Effector memory CD8-positive, alpha-beta T cell (primary cell): Measurements from ENCODE around the gene ARHGEF39.
A peak's percentile ranks its signal among the peaks of the same experiment; 100 is the strongest.

Experiments
- ATAC-seq: fragments of 150-1000 bp; cut with Tn5 transposase; replicated peaks from 2 replicates; pipeline ENCODE4 v1.10.0; 2021; ENCODE audit warnings: mild to moderate bottlenecking, moderate library complexity
- DNase-seq, 3 experiments: peaks; one replicate each; pipeline ENCODE4 v3.0.0; 2021
- H3K27ac Mint-ChIP-seq, 2 donors: one replicate each; pipeline ENCODE4 v1.8.0; 2022; ENCODE audit warnings: mild to moderate bottlenecking in 2 of 2, mixed read lengths in 2 of 2, moderate library complexity in 2 of 2
- H3K27me3 Mint-ChIP-seq, 2 donors: one replicate each; pipeline ENCODE4 v1.8.0; 2022; ENCODE audit warnings: mixed read lengths in 2 of 2
- H3K36me3 Mint-ChIP-seq: one replicate; pipeline ENCODE4 v1.8.0; 2022; ENCODE audit warnings: mild to moderate bottlenecking, moderate library complexity, mixed read lengths; ENCODE audit not compliant: insufficient read depth
- H3K4me1 Mint-ChIP-seq, 2 donors: one replicate each; pipeline ENCODE4 v1.8.0; 2022; ENCODE audit warnings: low read depth in 2 of 2, mixed read lengths in 2 of 2
- H3K4me3 Mint-ChIP-seq, 2 donors: one replicate each; pipeline ENCODE4 v1.8.0; 2022; ENCODE audit warnings: mild to moderate bottlenecking in 2 of 2, mixed read lengths in 2 of 2, moderate library complexity in 2 of 2
- H3K9me3 Mint-ChIP-seq, 2 donors: one replicate each; pipeline ENCODE4 v1.8.0; 2022; ENCODE audit warnings: mixed read lengths in 2 of 2

ARHGEF39 gene

GRCh38 chr9:35688558-35689541, 23.9 kb upstream of the ARHGEF39 start:
- Mint-ChIP-seq H3K27ac (peak overlapping the region; percentile 60 to 83), H3K4me1 (peaks cover 3 to 16% of the 10 kb centered on the region in 2 donors), H3K36me3 (peaks cover 9% of the 10 kb centered on the region), H3K9me3 (no peaks in the 10 kb centered on the region), H3K4me3 (peak overlapping the region; percentile 40 to 61), H3K27me3 (no peaks in the 10 kb centered on the region)
- no peak for ATAC-seq
- DNase-seq, result no peak

- Mint-ChIP-seq H3K4me1 (peaks cover 3 to 17% of the 10 kb centered on the region in 2 donors), H3K9me3 (no peaks in the 10 kb centered on the region), H3K27ac (peak overlapping the region; percentile 60 to 83), H3K27me3 (no peaks in the 10 kb centered on the region), H3K36me3 (peaks cover 8% of the 10 kb centered on the region), H3K4me3 (no peak overlapping the region)
- ATAC-seq (no peak), DNase-seq (no peak)
These were observed 23.1 kb upstream of the ARHGEF39 start for GRCh38 chr9:35687972-35688557.

GRCh38 chr9:35687306-35687705, 22.3 kb upstream of the ARHGEF39 start:
- ATAC-seq, result no peak
- Mint-ChIP-seq H3K27me3 (no peaks in the 10 kb centered on the region), H3K4me1 (peaks cover 3 to 17% of the 10 kb centered on the region in 2 donors), H3K9me3 (no peaks in the 10 kb centered on the region), H3K4me3 (no peak overlapping the region), H3K36me3 (peaks cover 8% of the 10 kb centered on the region), H3K27ac (no peak overlapping the region)
- DNase-seq, result no peak

- H3K36me3 Mint-ChIP-seq, result peaks cover 11% of the 10 kb centered on the region
- H3K27ac Mint-ChIP-seq, result peak overlapping the region in 1 of 2 donors; percentile 0
- no peak for ATAC-seq
- DNase-seq, result no peak
- H3K4me1 Mint-ChIP-seq, result peaks cover 3 to 18% of the 10 kb centered on the region in 2 donors
- H3K9me3 Mint-ChIP-seq, result no peaks in the 10 kb centered on the region
- H3K4me3 Mint-ChIP-seq, result no peak overlapping the region
- H3K27me3 Mint-ChIP-seq, result no peaks in the 10 kb centered on the region
These were observed 21.5 kb upstream of the ARHGEF39 start for GRCh38 chr9:35686222-35687203.

- H3K4me1 Mint-ChIP-seq, result peaks cover 3 to 12% of the 10 kb centered on the region in 2 donors
- peaks cover 8% of the 10 kb centered on the region for H3K36me3 Mint-ChIP-seq
- DNase-seq (no peak), ATAC-seq (no peak)
- H3K27ac Mint-ChIP-seq, result no peak overlapping the region
- H3K4me3 Mint-ChIP-seq, result no peak overlapping the region
- no peaks in the 10 kb centered on the region for H3K27me3 Mint-ChIP-seq
- no peaks in the 10 kb centered on the region for H3K9me3 Mint-ChIP-seq
These were observed 20.5 kb upstream of the ARHGEF39 start for GRCh38 chr9:35685506-35685905.

- DNase-seq, result no peak
- no peaks in the 10 kb centered on the region for H3K27me3 Mint-ChIP-seq
These were observed 19.9 kb upstream of the ARHGEF39 start for GRCh38 chr9:35684921-35685320.

GRCh38 chr9:35683323-35683722, 18.3 kb upstream of the ARHGEF39 start:
- Mint-ChIP-seq H3K27ac (peak overlapping the region in 1 of 2 donors; percentile 66), H3K27me3 (no peaks in the 10 kb centered on the region)
- no peak for DNase-seq

More at GRCh38 chr9:35684921-35685320, 19.9 kb upstream of the ARHGEF39 start:
- H3K4me3 Mint-ChIP-seq, result no peak overlapping the region
- H3K9me3 Mint-ChIP-seq, result no peaks in the 10 kb centered on the region
- ATAC-seq, result no peak
- no peak overlapping the region for H3K27ac Mint-ChIP-seq
- H3K4me1 Mint-ChIP-seq, result peaks cover 3 to 14% of the 10 kb centered on the region in 2 donors
- peaks cover 8% of the 10 kb centered on the region for H3K36me3 Mint-ChIP-seq

GRCh38 chr9:35682520-35683315, 17.7 kb upstream of the ARHGEF39 start:
- H3K36me3 Mint-ChIP-seq, result peaks cover 8% of the 10 kb centered on the region
- ATAC-seq (no peak), DNase-seq (no peak)
- H3K27me3 Mint-ChIP-seq, result no peaks in the 10 kb centered on the region
- no peak overlapping the region for H3K4me3 Mint-ChIP-seq
- peaks cover 3 to 6% of the 10 kb centered on the region in 2 donors for H3K4me1 Mint-ChIP-seq
- no peaks in the 10 kb centered on the region for H3K9me3 Mint-ChIP-seq
- peak overlapping the region in 1 of 2 donors; percentile 66 for H3K27ac Mint-ChIP-seq

More at GRCh38 chr9:35683323-35683722, 18.3 kb upstream of the ARHGEF39 start:
- H3K36me3 Mint-ChIP-seq, result peaks cover 8% of the 10 kb centered on the region
- no peaks in the 10 kb centered on the region for H3K9me3 Mint-ChIP-seq
- no peak overlapping the region for H3K4me3 Mint-ChIP-seq
- ATAC-seq, result no peak
- peaks cover 3 to 6% of the 10 kb centered on the region in 2 donors for H3K4me1 Mint-ChIP-seq

GRCh38 chr9:35682051-35682450, 17.1 kb upstream of the ARHGEF39 start:
- H3K4me1 Mint-ChIP-seq, result peaks cover 3 to 6% of the 10 kb centered on the region in 2 donors
- no peak for ATAC-seq
- peaks cover 8% of the 10 kb centered on the region for H3K36me3 Mint-ChIP-seq
- H3K4me3 Mint-ChIP-seq, result no peak overlapping the region
- peak overlapping the region in 1 of 2 donors; percentile 65 for H3K27ac Mint-ChIP-seq
- no peaks in the 10 kb centered on the region for H3K9me3 Mint-ChIP-seq
- no peak for DNase-seq
- no peaks in the 10 kb centered on the region for H3K27me3 Mint-ChIP-seq

- Mint-ChIP-seq H3K4me1 (peaks cover 3 to 7% of the 10 kb centered on the region in 2 donors), H3K27me3 (peaks cover 0 to 3% of the 10 kb centered on the region in 2 donors), H3K27ac (peak overlapping the region in 1 of 2 donors; percentile 65), H3K4me3 (no peak overlapping the region), H3K9me3 (no peaks in the 10 kb centered on the region), H3K36me3 (peaks cover 8% of the 10 kb centered on the region)
- ATAC-seq (no peak), DNase-seq (no peak)
These were observed 16.5 kb upstream of the ARHGEF39 start for GRCh38 chr9:35681341-35682002.

GRCh38 chr9:35680331-35681105, 15.5 kb upstream of the ARHGEF39 start:
- no peak for DNase-seq
- no peak for ATAC-seq

More at GRCh38 chr9:35680331-35681105, 15.5 kb upstream of the ARHGEF39 start:
- H3K36me3 Mint-ChIP-seq, result peaks cover 8% of the 10 kb centered on the region
- no peak overlapping the region for H3K27ac Mint-ChIP-seq
- H3K9me3 Mint-ChIP-seq, result no peaks in the 10 kb centered on the region
- no peak overlapping the region for H3K4me3 Mint-ChIP-seq
- H3K27me3 Mint-ChIP-seq, result peaks cover 0 to 8% of the 10 kb centered on the region in 2 donors
- peaks cover 4 to 11% of the 10 kb centered on the region in 2 donors for H3K4me1 Mint-ChIP-seq
